SU-DHL-6 (cell line): ENCODE measurements around the gene UPK3BL2.
"Not testable (repeated sequence)": the region's sequence is repeated elsewhere in the genome, so short reads cannot be mapped to it uniquely, and the experiment has no call there.

ENCODE experiments used
- EZH2phosphoT487 ChIP-seq: fragments of 200-600 bp; sonication (generic), shearing (Covaris generic); conservative IDR thresholded peaks from 2 replicates; pipeline ENCODE4 v1.6.1; 2018; ENCODE audit warnings: mild to moderate bottlenecking, antibody characterized with exemption, low read length, moderate library complexity, mixed read lengths
- TF ChIP-seq, protein P1 (sequence below): fragments of 200-600 bp; sonication (generic); IDR thresholded peaks from one replicate; pipeline ENCODE4 v1.5.1; 2017; ENCODE audit warnings: antibody characterized with exemption, mild to moderate bottlenecking, low read length, moderate library complexity; ENCODE audit not compliant: insufficient read depth, poor library complexity, severe bottlenecking

DNA sequence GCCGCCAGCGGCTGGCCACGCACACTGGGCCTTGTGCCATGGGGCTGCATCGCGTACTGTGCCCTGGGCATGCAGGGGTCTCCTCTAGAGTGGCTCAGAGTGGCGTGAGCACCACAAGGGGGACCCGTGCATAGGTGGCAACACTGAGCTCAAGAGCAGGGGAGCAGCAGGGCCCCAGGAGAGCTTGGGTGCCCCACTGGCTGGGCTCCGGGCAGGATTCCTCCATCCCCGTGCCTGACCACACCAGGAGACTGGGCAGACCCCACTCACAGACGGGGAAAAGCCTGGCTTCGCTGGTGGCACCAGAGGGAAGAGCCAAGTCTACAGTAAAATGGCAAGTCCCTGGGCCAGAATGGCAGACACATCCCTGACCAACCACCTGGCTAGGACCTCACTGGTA, 25.1 kb upstream of the UPK3BL2 start:
- TF ChIP-seq, protein P1, sequence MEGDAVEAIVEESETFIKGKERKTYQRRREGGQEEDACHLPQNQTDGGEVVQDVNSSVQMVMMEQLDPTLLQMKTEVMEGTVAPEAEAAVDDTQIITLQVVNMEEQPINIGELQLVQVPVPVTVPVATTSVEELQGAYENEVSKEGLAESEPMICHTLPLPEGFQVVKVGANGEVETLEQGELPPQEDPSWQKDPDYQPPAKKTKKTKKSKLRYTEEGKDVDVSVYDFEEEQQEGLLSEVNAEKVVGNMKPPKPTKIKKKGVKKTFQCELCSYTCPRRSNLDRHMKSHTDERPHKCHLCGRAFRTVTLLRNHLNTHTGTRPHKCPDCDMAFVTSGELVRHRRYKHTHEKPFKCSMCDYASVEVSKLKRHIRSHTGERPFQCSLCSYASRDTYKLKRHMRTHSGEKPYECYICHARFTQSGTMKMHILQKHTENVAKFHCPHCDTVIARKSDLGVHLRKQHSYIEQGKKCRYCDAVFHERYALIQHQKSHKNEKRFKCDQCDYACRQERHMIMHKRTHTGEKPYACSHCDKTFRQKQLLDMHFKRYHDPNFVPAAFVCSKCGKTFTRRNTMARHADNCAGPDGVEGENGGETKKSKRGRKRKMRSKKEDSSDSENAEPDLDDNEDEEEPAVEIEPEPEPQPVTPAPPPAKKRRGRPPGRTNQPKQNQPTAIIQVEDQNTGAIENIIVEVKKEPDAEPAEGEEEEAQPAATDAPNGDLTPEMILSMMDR = not testable (repeated sequence)
- not testable (repeated sequence) for TF ChIP-seq EZH2phosphoT487
